ENCODE results near the gene PTPN5. TPM values are rescaled to one million over a fixed set of nuclear protein-coding genes. Genes with fewer than 3 reads are reported as not detected.

Gene PTPN5
- total and polyA plus RNA-seq, 10 donors = 0.08 to 2.0 (median 0.26) TPM; not detected in 1

DNA sequence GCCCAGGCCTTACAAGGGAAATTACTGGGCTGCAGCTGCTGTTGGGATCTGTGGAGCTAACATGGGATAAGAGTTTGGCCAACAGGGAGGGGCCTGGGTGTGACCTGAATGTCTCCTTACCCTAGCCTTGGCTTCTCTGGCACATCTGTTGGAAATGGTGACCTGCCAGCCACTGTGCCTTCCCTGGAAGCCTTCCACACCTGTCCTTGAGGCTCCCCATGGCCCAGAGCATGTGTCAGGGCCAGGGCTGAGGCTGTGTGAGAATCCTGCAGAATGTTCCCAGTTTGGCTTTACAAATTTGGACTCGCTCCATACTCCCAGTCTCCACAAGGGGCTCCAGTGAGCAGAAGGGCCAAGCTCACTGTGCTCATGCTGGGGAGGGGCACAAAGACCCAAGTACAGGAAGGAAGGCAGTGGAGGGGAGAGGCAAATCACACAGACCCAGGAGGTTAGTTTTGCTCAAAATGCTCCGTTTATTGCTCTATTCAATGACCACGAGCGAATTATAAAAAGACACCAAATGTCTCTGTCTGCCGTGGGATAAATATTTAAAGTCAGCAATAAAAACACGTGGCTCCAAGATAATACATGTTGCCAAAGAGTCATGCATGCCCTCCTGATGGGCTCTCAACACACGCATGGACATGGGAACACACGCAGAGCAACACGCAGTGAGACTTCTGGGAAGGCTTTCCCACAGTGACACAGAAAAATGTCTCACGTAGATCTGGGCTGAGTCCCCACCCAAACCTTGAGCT, 63.9 kb downstream of the PTPN5 start:
- peaks cover 0 to 19% (median 14%) of the 10 kb centered on the region in 6 donors for H3K4me1 ChIP-seq

DNA sequence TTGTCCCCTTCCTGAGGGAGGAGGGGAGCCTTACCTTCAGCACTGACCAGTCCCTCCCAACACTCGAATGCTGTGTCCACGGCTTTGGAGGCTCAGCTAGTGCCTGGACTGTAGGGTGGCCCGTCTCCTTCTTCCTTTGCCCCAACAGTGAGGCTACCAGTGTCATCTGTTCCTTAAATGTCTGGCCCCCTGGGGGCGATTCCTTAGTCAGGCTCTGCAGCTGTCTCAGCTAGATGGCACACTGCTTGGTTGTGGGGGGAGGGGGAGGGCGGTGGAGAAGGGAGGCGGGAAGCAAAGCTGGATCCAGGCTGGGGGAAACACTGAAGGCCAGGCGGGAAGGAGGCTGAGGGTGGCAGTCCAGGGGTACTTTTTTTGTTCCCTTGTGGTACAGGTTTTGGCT, 65.6 kb downstream of the PTPN5 start, which contains the start of gene IGSF22:
Gene IGSF22, minus strand, starts transcription at position 149 of the 400 bp plus-strand sequence. CDS start 1,952 bp downstream, outside the sequence.
- intact Hi-C loops (cut with DNase I; ENCODE audit: low total_unique reads) = no loop called here
- Histone ChIP-seq H3K4me1 (peaks cover 4 to 23% (median 19%) of the 10 kb centered on the region in 6 donors), H3K27me3 (replicated peaks in 1 of 7) (peaks cover 0 to 6% (median 0%) of the 10 kb centered on the region in 7 donors), H3K36me3 (no peaks in the 10 kb centered on the region), H3K4me3 (no peak within 1 kb of the TSS), H3K27ac (no peak within 1 kb of the TSS), H3K9me3 (no peaks in the 10 kb centered on the region)
- WGBS, 5 donors = 69 to 87% (median 84%) methylated on average over 7 of the region's 7 CpGs
- no peak for DNase-seq
- TF ChIP-seq POLR2AphosphoS5 (IDR thresholded peaks at IDR 0.05) (no peak), CTCF (IDR thresholded peaks at IDR 0.05 in 8 of 11, conservative IDR thresholded peaks at IDR 0.05 in 3 of 11) (no peak), POLR2A (IDR thresholded peaks at IDR 0.05) (no peak)

More for the DNA sequence above, 63.9 kb downstream of the PTPN5 start:
- TF ChIP-seq POLR2A (IDR thresholded peaks at IDR 0.05) (no peak), CTCF (IDR thresholded peaks at IDR 0.05 in 8 of 11, conservative IDR thresholded peaks at IDR 0.05 in 3 of 11) (peak; percentile 32 to 77 (median 60)), POLR2AphosphoS5 (IDR thresholded peaks at IDR 0.05) (no peak)
- Histone ChIP-seq H3K36me3 (no peaks in the 10 kb centered on the region), H3K9me3 (no peaks in the 10 kb centered on the region), H3K4me3 (peak overlapping the region in 1 of 8 donors; percentile 13), H3K27me3 (replicated peaks in 1 of 7) (no peaks in the 10 kb centered on the region), H3K27ac (no peak overlapping the region)
- no peak for DNase-seq
- intact Hi-C loops (cut with DNase I; ENCODE audit: low total_unique reads) = no loop called here
- 43 to 48% (median 46%) methylated on average over 10 of the region's 10 CpGs for WGBS, 5 donors

DNA sequence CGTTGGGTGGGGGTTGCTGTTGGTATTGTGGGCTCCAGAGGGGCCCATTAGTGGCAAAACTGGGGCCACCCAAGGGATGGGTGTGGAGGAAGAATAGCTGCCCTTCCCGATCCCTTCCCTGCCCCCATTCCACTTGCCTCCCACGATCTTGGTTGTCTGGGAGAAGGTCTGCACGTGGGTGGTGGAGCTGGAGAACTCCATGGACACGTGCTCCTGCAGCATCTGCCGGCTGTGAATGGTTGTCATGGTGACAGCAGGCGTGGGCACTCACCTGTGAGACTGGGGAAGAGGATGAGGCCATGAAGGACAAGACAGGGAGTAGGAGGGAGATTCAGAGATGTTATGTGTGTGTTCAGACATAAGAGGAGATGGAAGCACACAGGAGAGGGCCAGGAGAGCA, 67.6 kb downstream of the PTPN5 start:
- no peak overlapping the region for H3K4me3 ChIP-seq
- WGBS, 5 donors = 54 to 79% (median 75%) methylated on average over 7 of the region's 7 CpGs
- peaks cover 0 to 11% (median 0%) of the 10 kb centered on the region in 7 donors for H3K27me3 ChIP-seq (replicated peaks in 1 of 7)
- H3K36me3 ChIP-seq = no peaks in the 10 kb centered on the region
- TF ChIP-seq POLR2AphosphoS5 (IDR thresholded peaks at IDR 0.05) (no peak), CTCF (IDR thresholded peaks at IDR 0.05 in 8 of 11, conservative IDR thresholded peaks at IDR 0.05 in 3 of 11) (no peak), POLR2A (IDR thresholded peaks at IDR 0.05) (no peak)
- H3K27ac ChIP-seq = no peak overlapping the region
- H3K9me3 ChIP-seq = no peaks in the 10 kb centered on the region
- intact Hi-C loops (cut with DNase I; ENCODE audit: low total_unique reads) = no loop called here
- no peak for DNase-seq
- H3K4me1 ChIP-seq = peaks cover 4 to 30% (median 24%) of the 10 kb centered on the region in 6 donors

GRCh38 chr11:18722293-18722637, 69.3 kb downstream of the PTPN5 start:
- Histone ChIP-seq H3K4me3 (peak overlapping the region in 6 of 8 donors; percentile 53 to 81 (median 61)), H3K4me1 (peaks cover 4 to 22% (median 18%) of the 10 kb centered on the region in 6 donors), H3K27ac (peak overlapping the region in 2 of 8 donors; percentile 65 to 72), H3K36me3 (no peaks in the 10 kb centered on the region), H3K27me3 (replicated peaks in 1 of 7) (peaks cover 0 to 11% (median 0%) of the 10 kb centered on the region in 7 donors), H3K9me3 (no peaks in the 10 kb centered on the region)
- WGBS, 5 donors = 45 to 60% (median 55%) methylated on average over 1 of the region's 1 CpG
- intact Hi-C loops (cut with DNase I; ENCODE audit: low total_unique reads) = no loop called here
- no peak for DNase-seq
- TF ChIP-seq POLR2AphosphoS5 (IDR thresholded peaks at IDR 0.05) (no peak), POLR2A (IDR thresholded peaks at IDR 0.05) (no peak), CTCF (IDR thresholded peaks at IDR 0.05 in 8 of 11, conservative IDR thresholded peaks at IDR 0.05 in 3 of 11) (peak in 6 of 11 experiments; percentile 2 to 42 (median 39))
